ENCODE measurements around the gene DCAF10. TPM values are rescaled to one million over a fixed set of nuclear protein-coding genes. Genes with fewer than 3 reads are reported as not detected.

The DCAF10 gene
- total RNA-seq, 1 experiment from 2014 or later = 11.8 TPM

DNA sequence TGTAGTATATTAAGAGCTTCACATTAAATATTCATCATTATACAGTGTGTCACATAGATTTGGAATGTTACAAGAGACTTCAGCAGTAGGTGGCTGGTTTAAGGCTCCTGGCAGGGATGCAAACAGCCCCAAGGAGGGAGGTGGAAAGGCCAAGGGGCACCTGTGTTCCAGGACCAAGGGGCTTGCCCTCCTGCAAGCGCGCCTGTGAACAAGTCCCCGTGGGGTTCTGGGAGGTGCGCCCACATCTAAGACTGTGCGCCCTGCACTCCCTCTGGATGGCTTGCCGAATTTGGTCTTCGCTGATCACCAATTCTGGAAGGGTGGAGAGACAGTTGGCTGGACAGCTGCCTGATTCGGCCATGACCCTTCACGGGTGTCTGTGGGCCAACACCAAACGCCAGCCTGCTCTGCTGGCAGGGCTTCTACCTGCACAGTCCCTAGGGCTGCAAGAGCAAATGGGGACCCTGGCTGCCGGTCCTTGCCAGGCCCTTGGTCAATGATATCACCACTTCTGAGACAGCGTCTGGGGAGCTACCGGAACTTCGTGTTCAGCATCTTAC, 115.4 kb downstream of the DCAF10 start:
- no peaks in the 10 kb centered on the region for H3K9me2 ChIP-seq (replicated peaks; ENCODE audit: low read length)
- peaks cover 3% of the 10 kb centered on the region for H3K36me3 ChIP-seq (ENCODE audit: low read depth, low read length)
- no peak overlapping the region for H3K4me2 ChIP-seq (ENCODE audit: low read length)
- intact Hi-C loops (cut with micrococcal nuclease) = no loop called here
- no peak overlapping the region for H3K27ac ChIP-seq (ENCODE audit: low read length)
- H3K9me3 ChIP-seq (ENCODE audit: low read length) = no peaks in the 10 kb centered on the region
- H3F3A ChIP-seq (ENCODE audit: low read length, unreplicated experiment) = no peaks in the 10 kb centered on the region
- TF ChIP-seq, protein P1, sequence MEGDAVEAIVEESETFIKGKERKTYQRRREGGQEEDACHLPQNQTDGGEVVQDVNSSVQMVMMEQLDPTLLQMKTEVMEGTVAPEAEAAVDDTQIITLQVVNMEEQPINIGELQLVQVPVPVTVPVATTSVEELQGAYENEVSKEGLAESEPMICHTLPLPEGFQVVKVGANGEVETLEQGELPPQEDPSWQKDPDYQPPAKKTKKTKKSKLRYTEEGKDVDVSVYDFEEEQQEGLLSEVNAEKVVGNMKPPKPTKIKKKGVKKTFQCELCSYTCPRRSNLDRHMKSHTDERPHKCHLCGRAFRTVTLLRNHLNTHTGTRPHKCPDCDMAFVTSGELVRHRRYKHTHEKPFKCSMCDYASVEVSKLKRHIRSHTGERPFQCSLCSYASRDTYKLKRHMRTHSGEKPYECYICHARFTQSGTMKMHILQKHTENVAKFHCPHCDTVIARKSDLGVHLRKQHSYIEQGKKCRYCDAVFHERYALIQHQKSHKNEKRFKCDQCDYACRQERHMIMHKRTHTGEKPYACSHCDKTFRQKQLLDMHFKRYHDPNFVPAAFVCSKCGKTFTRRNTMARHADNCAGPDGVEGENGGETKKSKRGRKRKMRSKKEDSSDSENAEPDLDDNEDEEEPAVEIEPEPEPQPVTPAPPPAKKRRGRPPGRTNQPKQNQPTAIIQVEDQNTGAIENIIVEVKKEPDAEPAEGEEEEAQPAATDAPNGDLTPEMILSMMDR (conservative IDR thresholded peaks at IDR 0.05; ENCODE audit: low read depth, low read length) = no peak
- TF ChIP-seq EZH2 (IDR thresholded peaks at IDR 0.05; ENCODE audit: low read length, unreplicated experiment) (no peak), EZH2phosphoT487 (IDR thresholded peaks at IDR 0.05; ENCODE audit: borderline replicate concordance, low read length) (no peak)
- BruUV-seq (replicated peaks) = no TSS peak
- H2AFZ ChIP-seq (ENCODE audit: low read length) = no peak overlapping the region
- CTCF ChIA-PET = no interaction called here
- no peaks in the 10 kb centered on the region for H3K27me3 ChIP-seq (ENCODE audit: low read length)
- H3K4me3 ChIP-seq (ENCODE audit: low read length) = no peak overlapping the region
- DNase-seq (no peak), ATAC-seq (no peak)
- no peak overlapping the region for H3K9ac ChIP-seq (ENCODE audit: low read length)
- no peaks in the 10 kb centered on the region for H4K20me1 ChIP-seq (ENCODE audit: low read length)
- no peaks in the 10 kb centered on the region for H3K4me1 ChIP-seq (ENCODE audit: insufficient read depth, low read length)
- POLR2A ChIA-PET (ENCODE audit: unreplicated experiment) = interaction anchor here (0.6 kb wide), 1 partner anchor 446 kb away, joined by 3 read pairs; no protein-coding TSS in a partner anchor
- H3K79me2 ChIP-seq (ENCODE audit: low read length) = no peaks in the 10 kb centered on the region

DNA sequence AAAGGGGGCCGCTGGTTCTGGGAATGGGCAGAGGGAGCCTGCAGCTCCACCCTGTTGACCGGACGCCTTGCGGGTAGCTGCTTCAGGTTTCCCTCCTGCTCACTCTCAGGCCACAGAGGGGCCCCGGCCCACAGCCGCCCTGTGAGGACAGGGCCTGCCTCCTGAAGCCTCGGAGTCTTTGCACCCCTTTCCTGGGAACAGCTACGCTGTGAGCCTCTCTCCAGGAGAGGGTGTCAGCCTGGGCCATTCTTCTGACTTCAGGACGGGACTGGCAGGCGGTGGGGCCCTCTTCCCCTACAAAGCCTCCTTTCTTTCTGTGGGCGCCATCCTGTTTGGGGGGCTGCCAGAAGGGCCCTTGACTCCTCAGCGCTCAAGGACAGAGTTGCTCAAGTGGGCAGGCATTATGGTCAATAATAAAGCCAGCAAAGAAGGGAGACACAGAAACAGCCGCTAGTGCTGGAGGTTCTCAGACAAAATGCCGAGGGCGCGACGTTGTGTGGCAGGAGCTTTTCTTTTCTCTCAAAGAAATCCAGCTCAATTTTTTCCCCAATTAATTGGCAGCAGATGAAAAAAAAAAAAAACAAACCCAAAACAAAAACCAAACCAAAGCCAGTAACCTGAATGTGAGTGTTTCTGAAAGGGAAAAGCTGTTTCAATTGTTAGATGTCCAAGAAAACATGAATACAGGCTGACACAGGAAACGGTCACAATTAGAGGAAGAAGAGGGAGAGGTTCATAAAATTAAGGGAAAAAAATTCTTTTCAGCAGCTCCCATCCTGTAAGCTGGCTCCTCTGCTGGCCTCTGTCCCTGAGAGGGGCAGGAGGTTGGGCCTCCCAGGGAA, 116.1 kb downstream of the DCAF10 start:
- H3K27ac ChIP-seq (ENCODE audit: low read length) = no peak overlapping the region
- no peak overlapping the region for H3K4me3 ChIP-seq (ENCODE audit: low read length)
- no peak overlapping the region for H3K4me2 ChIP-seq (ENCODE audit: low read length)
- H2AFZ ChIP-seq (ENCODE audit: low read length) = no peak overlapping the region
- no peaks in the 10 kb centered on the region for H3F3A ChIP-seq (ENCODE audit: low read length, unreplicated experiment)
- H3K27me3 ChIP-seq (ENCODE audit: low read length) = no peaks in the 10 kb centered on the region
- no peak overlapping the region for H3K9ac ChIP-seq (ENCODE audit: low read length)
- H3K36me3 ChIP-seq (ENCODE audit: low read depth, low read length) = peaks cover 3% of the 10 kb centered on the region
- no peak for TF ChIP-seq EZH2 (IDR thresholded peaks at IDR 0.05; ENCODE audit: low read length, unreplicated experiment)
- TF ChIP-seq, protein P1 (conservative IDR thresholded peaks at IDR 0.05; ENCODE audit: low read depth, low read length) = no peak
- no peak for TF ChIP-seq EZH2phosphoT487 (IDR thresholded peaks at IDR 0.05; ENCODE audit: borderline replicate concordance, low read length)
- CTCF ChIA-PET = interaction anchor here (0.6 to 0.7 kb wide), 2 partner anchors 79 to 201 kb away, joined by 5 to 10 read pairs; no protein-coding TSS in a partner anchor
- H3K79me2 ChIP-seq (ENCODE audit: low read length) = no peaks in the 10 kb centered on the region
- POLR2A ChIA-PET (ENCODE audit: unreplicated experiment) = no interaction called here
- no TSS peak for BruUV-seq (replicated peaks)
- no peaks in the 10 kb centered on the region for H3K9me3 ChIP-seq (ENCODE audit: low read length)
- no peaks in the 10 kb centered on the region for H3K9me2 ChIP-seq (replicated peaks; ENCODE audit: low read length)
- no peak for ATAC-seq
- no peak for DNase-seq
- no peaks in the 10 kb centered on the region for H3K4me1 ChIP-seq (ENCODE audit: insufficient read depth, low read length)
- H4K20me1 ChIP-seq (ENCODE audit: low read length) = no peaks in the 10 kb centered on the region
- intact Hi-C loops (cut with micrococcal nuclease) = no loop called here

Other genes starting within 250 kb of the DCAF10 start
- gene FBXO10, start 224.4 kb upstream of the DCAF10 start, total RNA-seq (2014; rRNA removed) = 2.6 and 5.1 TPM in 2 replicates
- gene TOMM5, start 208.2 kb upstream of the DCAF10 start, total RNA-seq (2014; rRNA removed) = 220 and 252 TPM in 2 replicates
- gene FRMPD1, start 149.8 kb upstream of the DCAF10 start, total RNA-seq (2014; rRNA removed) = not detected in 2 replicates
- gene TRMT10B, start 47.0 kb upstream of the DCAF10 start, total RNA-seq (2014; rRNA removed) = 1.1 and 3.4 TPM in 2 replicates
- gene EXOSC3, start 15.7 kb upstream of the DCAF10 start, total RNA-seq (2014; rRNA removed) = 98.3 and 125 TPM in 2 replicates
- gene SLC25A51, start 103.3 kb downstream of the DCAF10 start, total RNA-seq (2014; rRNA removed) = 24.1 and 30.6 TPM in 2 replicates